Heart left ventricle (tissue), 13 donors: ENCODE data around the gene HOXA1.

Experiments used
- POLR2A ChIP-seq, 2 donors: fragments of 450-650 bp; IDR thresholded peaks; one replicate each; pipeline ENCODE4 v1.6.1; 2017; ENCODE audit warnings: antibody characterized with exemption in 2 of 2, mild to moderate bottlenecking in 2 of 2, moderate library complexity in 2 of 2
- TF ChIP-seq, protein P1 (sequence below), 12 donors: fragments of 200-600 bp; sonication (generic) in 4 of 12; IDR thresholded peaks; one replicate each; pipeline versions ENCODE4 v1.5.0 to v1.8.0; 2018 to 2022; ENCODE audit warnings: antibody characterized with exemption in 12 of 12, mild to moderate bottlenecking in 5 of 12
- donor health status: ischemic (EF 13 %, LVEDD 7.1; RV severe dilation, severe dysfunction).
- donor health status: DM: no; HTN: yes; CAD: no.
- donor health status: DM: no; HTN: no; CAD: no.
- donor health status: ischemic (EF 25% LVEDD 6.9; RV normal size, moderate dysfunction).
- donor health status: ischemic (EF 25% LVEDD 5.7; RV mildly dilated, moderate dysfunction).
- donor health status: ischemic (EF 35%, LVEDD 5.7; RV mildly dilated, moderate dysfunction).
- donor health status: nonischemic (EF 11% LVEDD 7.7; RV severe dilation, severe dysfunction).
- donor health status: DM: yes; HTN: yes; CAD: no.
- donor health status: PGD.
- donor health status: ischemic (EF 29% LVEDD 5.4; RV normal size, mild dysfunction).
- donor health status: nonischemic (EF 23%, LVEDD 6.1; RV moderate dilation, normal function).

DNA sequence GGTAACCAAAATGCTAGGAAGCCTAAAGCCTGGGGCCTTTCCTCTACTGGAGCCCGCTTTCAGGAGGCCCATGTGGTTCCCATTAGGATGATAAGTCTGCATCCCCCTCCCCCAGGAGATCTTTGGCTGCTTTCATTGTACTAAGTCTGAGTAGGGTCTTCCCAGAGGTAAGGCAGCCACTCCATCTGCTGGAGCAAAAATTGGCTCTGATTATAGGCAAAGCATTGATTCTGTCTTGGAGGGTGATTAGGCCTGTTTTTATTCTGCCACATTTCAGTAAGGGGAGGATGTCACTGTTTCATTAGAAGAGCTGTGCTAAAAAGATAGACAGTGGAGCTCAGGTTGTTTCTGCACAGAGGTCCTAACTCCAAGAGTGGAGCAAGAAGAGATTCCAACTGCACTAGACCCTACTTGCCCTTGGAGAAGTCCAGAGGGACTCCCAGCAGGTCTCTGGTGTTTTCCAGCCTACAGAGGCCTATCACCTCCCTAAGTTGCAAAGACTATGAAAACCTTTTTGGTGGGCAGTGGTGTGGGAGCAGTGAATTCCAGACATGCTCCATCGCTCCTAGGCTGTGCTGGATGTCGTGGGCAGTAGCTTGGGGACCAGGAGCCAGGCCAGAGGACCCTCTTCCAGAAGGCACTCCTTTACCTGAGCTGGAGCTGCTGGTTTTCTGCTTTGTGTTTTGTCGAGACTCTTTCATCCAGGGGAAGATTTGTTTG is 13.8 kb upstream of the HOXA1 start:
- TF ChIP-seq, protein P1, sequence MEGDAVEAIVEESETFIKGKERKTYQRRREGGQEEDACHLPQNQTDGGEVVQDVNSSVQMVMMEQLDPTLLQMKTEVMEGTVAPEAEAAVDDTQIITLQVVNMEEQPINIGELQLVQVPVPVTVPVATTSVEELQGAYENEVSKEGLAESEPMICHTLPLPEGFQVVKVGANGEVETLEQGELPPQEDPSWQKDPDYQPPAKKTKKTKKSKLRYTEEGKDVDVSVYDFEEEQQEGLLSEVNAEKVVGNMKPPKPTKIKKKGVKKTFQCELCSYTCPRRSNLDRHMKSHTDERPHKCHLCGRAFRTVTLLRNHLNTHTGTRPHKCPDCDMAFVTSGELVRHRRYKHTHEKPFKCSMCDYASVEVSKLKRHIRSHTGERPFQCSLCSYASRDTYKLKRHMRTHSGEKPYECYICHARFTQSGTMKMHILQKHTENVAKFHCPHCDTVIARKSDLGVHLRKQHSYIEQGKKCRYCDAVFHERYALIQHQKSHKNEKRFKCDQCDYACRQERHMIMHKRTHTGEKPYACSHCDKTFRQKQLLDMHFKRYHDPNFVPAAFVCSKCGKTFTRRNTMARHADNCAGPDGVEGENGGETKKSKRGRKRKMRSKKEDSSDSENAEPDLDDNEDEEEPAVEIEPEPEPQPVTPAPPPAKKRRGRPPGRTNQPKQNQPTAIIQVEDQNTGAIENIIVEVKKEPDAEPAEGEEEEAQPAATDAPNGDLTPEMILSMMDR (IDR thresholded peaks at IDR 0.05) = no peak
- no peak for TF ChIP-seq POLR2A (IDR thresholded peaks at IDR 0.05)
